Measurements from ENCODE around the gene TMEM108. TPM values are rescaled to one million over a fixed set of nuclear protein-coding genes. Genes with fewer than 3 reads are reported as not detected.

TMEM108 gene
- total and polyA plus RNA-seq, 2 donors = 2.3 to 23.8 TPM

DNA sequence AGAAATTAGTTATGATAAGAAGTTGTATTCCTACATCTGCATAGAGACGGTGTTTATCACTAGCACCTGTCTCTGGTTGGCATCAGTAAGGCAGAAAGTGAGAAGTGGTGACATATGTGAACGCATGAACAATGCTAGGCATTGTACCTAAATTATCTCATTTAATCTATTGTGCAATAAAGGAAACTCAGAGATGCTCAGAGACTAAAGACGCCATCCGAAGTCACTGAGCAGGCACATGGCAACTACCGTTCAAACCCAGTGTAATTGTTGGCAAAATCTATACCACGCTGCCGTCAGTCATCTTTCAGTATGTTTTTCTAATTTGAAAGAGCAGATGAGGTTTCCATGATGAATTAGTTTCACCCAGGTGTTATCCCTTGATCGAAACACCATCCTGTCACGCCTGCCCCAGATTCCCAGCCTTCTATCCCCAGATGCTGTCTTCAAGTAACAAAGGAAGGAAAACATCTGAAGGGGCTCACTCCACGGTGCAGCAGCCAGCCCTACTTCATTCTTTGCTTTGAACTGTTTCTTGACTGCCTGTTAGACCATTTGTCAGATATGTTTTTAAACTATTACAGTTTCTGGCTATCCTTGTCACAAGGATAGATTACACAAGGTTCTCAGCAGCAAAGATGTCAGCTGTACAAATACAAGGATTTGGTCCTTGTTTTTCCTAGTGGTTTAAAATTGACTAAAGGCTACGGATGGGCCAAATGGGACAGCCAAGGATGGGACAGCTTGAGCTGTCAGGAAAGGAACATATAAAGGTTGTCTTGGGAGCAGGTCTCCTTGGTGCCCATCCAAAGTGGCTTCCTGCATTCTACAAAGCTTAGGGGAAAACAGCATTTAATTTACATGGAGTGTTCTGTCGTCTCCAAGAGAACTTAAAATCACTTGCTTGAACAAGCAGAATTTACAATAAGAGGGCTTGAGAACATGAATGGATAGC lies 99.1 kb downstream of the TMEM108 start:
- Histone ChIP-seq H3K27ac (ENCODE audit: low read depth) (no peak overlapping the region), H3K4me3 (ENCODE audit: low read depth, low read length) (no peak overlapping the region), H3K36me3 (ENCODE audit: insufficient read depth) (no peaks in the 10 kb centered on the region), H3K4me1 (ENCODE audit: insufficient read depth) (no peaks in the 10 kb centered on the region)
- WGBS = 82% methylated on average over 12 of the region's 12 CpGs
- no peak for DNase-seq (ENCODE audit: extremely low spot score)

DNA sequence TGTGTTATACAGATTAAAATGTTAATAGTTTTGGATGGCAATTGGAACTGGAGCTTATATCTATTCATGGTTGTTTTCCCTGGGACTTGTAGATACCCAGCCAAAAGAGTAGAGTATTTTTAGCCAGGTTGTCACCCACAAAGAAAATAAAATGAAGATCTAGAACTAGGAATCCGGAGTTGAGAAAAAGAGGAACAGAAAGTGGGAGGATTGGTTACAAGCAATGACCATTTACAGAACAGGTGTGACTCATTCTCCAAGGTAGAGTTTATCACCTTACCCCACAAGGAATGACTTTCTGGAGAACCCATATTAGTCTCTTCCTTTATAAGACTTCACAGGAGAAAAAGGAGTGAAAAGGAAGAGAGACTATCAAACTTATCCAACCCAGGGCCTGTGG lies 99.8 kb downstream of the TMEM108 start:
- no peaks in the 10 kb centered on the region for H3K4me1 ChIP-seq (ENCODE audit: insufficient read depth)
- 75% methylated on average over 1 of the region's 1 CpG for WGBS
- DNase-seq (ENCODE audit: extremely low spot score) = no peak
- H3K36me3 ChIP-seq (ENCODE audit: insufficient read depth) = no peaks in the 10 kb centered on the region
- H3K27ac ChIP-seq (ENCODE audit: low read depth) = no peak overlapping the region
- H3K4me3 ChIP-seq (ENCODE audit: low read depth, low read length) = no peak overlapping the region

DNA sequence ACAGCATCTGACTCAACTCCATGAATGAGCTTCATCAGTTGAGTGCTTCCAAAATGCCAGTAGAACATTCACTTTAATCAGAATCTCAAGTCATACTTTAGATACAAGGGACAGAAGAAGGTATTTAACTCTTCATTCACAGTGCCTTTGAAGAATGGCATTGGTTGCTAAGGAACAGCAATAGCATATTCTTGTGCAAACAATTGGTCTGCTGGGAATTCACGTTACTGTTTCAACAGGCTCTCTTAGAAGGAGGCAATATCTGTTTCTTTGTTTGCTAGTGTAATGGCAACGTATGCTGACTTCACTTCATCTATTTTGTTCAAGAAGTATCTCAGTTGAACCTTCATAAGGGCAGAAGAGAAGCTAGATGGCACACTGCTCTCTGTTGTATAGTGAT lies 113.9 kb downstream of the TMEM108 start:
- Histone ChIP-seq H3K27ac (ENCODE audit: low read depth) (no peak overlapping the region), H3K4me3 (ENCODE audit: low read depth, low read length) (no peak overlapping the region), H3K4me1 (ENCODE audit: insufficient read depth) (no peaks in the 10 kb centered on the region), H3K36me3 (ENCODE audit: insufficient read depth) (no peaks in the 10 kb centered on the region)
- 59% methylated on average over 2 of the region's 2 CpGs for WGBS
- DNase-seq (ENCODE audit: extremely low spot score) = no peak

DNA sequence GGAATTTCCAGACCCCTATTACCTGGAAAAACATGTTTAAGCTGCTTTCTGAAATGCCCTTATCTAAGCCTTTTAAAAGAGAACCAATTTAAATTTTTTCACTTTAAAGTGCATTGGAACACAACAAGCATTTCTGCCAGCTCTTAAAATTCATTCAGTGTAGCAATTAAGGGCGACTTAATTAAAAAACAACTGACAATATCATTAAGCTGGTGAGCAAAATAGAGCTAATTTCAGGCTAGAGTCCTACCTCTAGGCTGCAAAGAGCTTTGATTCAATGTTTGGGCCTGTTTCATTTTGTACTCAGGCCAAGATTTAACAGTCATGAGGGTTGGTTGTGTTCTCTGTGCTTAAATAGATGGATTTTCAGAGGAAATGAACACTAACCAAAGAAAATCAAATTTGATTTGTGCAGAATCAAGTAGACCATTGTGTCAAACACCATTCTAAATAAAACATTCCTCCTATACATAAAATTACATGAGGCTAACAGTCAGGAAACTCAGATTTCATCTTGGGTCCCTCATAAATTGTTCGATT lies 114.6 kb downstream of the TMEM108 start:
- 57% methylated on average over 2 of the region's 2 CpGs for WGBS
- Histone ChIP-seq H3K36me3 (ENCODE audit: insufficient read depth) (no peaks in the 10 kb centered on the region), H3K4me3 (ENCODE audit: low read depth, low read length) (no peak overlapping the region), H3K4me1 (ENCODE audit: insufficient read depth) (no peaks in the 10 kb centered on the region), H3K27ac (ENCODE audit: low read depth) (no peak overlapping the region)
- no peak for DNase-seq (ENCODE audit: extremely low spot score)

DNA sequence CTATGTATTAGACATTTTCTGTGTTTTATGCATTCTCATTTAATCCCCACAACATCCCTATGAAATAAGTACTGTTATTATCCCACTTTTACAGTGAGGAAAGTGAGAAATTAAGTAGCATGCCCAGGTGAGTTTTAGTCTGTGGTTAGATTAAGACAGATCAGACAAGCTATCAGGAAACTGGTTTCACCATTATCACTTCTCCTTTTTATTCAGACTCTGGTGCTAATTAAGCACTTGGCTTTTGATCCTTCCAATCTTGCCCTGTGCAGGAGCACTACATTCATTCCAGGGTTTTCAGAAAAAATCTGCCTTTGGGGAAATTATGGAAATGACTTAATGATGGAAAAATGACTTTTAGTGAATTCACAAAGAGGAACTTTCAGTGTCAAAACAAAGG lies 115.2 kb downstream of the TMEM108 start:
- no peak overlapping the region for H3K4me3 ChIP-seq (ENCODE audit: low read depth, low read length)
- DNase-seq (ENCODE audit: extremely low spot score) = no peak
- no peak overlapping the region for H3K27ac ChIP-seq (ENCODE audit: low read depth)
- H3K36me3 ChIP-seq (ENCODE audit: insufficient read depth) = no peaks in the 10 kb centered on the region
- H3K4me1 ChIP-seq (ENCODE audit: insufficient read depth) = no peaks in the 10 kb centered on the region

DNA sequence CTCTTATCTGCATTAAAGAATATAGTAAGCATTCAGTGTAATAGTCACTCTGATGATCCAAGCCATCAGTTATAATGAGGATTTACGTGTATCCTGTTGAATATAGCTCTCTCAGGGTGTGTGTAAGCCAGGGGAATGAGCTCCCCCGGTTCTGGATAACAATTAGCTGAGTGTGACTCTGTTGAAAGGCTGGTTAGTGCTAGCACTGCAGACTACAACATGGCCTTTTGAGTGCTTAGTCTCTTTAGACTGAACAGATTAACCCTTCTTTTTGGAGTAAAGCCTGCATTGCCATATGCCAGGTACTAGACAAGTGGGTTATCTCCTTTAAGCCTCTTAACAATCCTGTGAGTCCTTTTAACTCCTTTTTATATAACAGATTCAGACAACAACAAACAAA lies 119.5 kb downstream of the TMEM108 start:
- WGBS = 67% methylated on average over 2 of the region's 2 CpGs
- no peaks in the 10 kb centered on the region for H3K4me1 ChIP-seq (ENCODE audit: insufficient read depth)
- no peak for DNase-seq (ENCODE audit: extremely low spot score)
- H3K36me3 ChIP-seq (ENCODE audit: insufficient read depth) = no peaks in the 10 kb centered on the region
- no peak overlapping the region for H3K27ac ChIP-seq (ENCODE audit: low read depth)
- no peak overlapping the region for H3K4me3 ChIP-seq (ENCODE audit: low read depth, low read length)

DNA sequence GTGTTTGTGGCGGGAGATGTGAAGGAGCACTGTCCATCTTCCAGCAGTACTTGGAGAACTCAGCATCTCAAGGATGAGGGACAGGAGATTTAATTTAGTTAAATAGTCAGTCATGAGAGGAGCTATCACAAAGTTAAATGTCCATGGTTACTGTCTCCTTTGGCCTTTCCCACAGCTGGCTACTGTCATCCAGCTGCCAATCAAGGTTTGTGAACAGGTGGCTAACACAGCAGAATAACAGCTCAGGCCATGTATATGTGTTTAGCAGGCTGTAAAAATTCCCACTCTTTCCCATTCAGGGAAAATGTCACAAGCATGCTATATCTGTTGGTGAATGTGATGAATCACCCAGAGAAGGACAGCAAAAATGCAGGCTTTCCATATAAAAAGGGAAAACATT lies 120.5 kb downstream of the TMEM108 start:
- DNase-seq (ENCODE audit: extremely low spot score) = no peak
- H3K36me3 ChIP-seq (ENCODE audit: insufficient read depth) = no peaks in the 10 kb centered on the region
- H3K4me3 ChIP-seq (ENCODE audit: low read depth, low read length) = no peak overlapping the region
- no peak overlapping the region for H3K27ac ChIP-seq (ENCODE audit: low read depth)
- 94% methylated on average over 1 of the region's 1 CpG for WGBS
- no peaks in the 10 kb centered on the region for H3K4me1 ChIP-seq (ENCODE audit: insufficient read depth)

DNA sequence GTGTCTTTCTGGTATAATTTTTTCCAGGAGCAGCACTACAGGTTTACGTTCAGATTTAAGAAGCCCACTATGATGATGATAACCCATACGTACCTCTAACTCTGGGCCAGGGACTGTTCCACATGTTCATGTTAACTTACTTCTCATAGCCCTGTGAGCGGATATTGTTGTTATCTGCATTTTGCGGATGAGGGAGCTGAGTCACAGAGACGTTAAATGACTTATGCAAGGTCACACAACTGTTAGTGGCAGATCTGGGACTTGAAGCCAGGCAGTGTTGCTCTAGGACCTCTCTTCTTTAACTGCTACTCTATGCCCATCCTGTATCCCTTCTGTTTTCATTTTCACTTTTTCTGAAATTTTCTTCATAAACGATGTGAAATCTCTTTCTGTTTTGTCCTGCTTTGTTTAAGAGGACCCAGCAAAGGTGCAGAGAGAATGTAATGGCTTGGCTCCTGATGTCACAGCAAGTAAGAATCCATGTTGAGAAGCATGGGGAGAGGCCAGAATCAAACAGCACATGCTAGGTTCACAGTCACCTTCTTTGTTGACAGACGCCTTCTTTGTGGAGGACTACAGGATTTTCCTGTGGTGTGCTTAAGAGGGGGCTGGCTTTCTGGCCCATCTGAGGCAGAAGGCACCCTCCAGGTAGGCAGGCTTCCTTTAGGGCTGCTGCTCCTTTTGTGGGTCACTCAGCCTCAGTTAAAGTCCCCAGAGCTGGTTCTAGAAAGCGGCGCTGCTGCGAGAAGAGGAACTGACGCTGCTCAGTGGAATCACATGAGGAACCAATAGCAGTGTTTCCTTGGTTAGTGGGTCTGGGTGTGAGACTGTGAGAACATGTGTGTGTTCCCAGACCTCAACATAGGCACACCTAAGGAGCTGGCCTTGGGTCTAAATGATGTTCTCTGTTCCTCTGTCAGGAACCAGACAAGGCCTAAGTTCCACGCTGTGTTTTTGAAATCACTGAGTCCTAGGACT lies 121.6 kb downstream of the TMEM108 start:
- WGBS = 88% methylated on average over 12 of the region's 12 CpGs
- H3K4me1 ChIP-seq (ENCODE audit: insufficient read depth) = no peaks in the 10 kb centered on the region
- no peak overlapping the region for H3K4me3 ChIP-seq (ENCODE audit: low read depth, low read length)
- DNase-seq (ENCODE audit: extremely low spot score) = no peak
- H3K36me3 ChIP-seq (ENCODE audit: insufficient read depth) = no peaks in the 10 kb centered on the region
- no peak overlapping the region for H3K27ac ChIP-seq (ENCODE audit: low read depth)

DNA sequence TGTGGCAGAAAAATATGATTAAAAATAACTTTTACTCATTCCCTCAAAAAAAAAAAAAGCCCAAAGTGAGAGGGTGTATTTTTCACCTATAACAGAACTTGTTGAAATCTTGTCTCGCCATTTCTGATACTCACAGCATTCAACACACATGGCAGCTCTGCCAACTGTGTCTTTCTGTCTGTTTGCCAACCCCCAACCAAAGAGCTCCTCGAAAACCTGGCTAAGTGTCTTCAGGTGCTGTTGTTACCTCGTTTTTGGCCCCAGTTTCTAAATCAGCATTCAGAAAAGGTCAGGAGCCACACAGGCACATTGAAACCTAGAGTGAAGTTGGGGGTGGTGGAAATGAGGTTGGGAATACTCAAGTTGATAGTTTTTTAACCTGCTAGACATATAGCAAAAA lies 123.5 kb downstream of the TMEM108 start:
- 74% methylated on average over 3 of the region's 3 CpGs for WGBS
- no peak overlapping the region for H3K4me3 ChIP-seq (ENCODE audit: low read depth, low read length)
- no peaks in the 10 kb centered on the region for H3K4me1 ChIP-seq (ENCODE audit: insufficient read depth)
- H3K36me3 ChIP-seq (ENCODE audit: insufficient read depth) = no peaks in the 10 kb centered on the region
- DNase-seq (ENCODE audit: extremely low spot score) = no peak
- no peak overlapping the region for H3K27ac ChIP-seq (ENCODE audit: low read depth)

DNA sequence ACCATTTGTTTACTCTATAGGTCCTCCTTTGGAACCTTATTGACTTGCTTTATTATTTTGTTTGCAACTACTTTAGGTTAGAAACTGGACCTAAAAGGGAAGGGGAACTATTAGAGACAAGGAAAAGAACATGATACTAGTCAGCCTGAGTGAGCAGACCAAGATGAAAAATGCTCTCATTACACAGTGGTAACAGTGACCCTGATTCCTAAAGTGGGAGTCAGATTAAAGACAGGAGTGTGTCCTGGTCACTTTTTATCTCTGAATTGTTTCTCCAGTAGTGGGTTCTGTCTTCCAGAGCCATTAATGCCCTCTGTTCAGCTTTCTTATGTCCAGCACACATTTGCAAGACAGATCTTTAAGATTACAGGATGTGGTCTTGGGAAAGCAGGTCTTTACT lies 124.1 kb downstream of the TMEM108 start:
- Histone ChIP-seq H3K4me3 (ENCODE audit: low read depth, low read length) (no peak overlapping the region), H3K27ac (ENCODE audit: low read depth) (no peak overlapping the region), H3K4me1 (ENCODE audit: insufficient read depth) (no peaks in the 10 kb centered on the region), H3K36me3 (ENCODE audit: insufficient read depth) (no peaks in the 10 kb centered on the region)
- DNase-seq (ENCODE audit: extremely low spot score) = no peak

DNA sequence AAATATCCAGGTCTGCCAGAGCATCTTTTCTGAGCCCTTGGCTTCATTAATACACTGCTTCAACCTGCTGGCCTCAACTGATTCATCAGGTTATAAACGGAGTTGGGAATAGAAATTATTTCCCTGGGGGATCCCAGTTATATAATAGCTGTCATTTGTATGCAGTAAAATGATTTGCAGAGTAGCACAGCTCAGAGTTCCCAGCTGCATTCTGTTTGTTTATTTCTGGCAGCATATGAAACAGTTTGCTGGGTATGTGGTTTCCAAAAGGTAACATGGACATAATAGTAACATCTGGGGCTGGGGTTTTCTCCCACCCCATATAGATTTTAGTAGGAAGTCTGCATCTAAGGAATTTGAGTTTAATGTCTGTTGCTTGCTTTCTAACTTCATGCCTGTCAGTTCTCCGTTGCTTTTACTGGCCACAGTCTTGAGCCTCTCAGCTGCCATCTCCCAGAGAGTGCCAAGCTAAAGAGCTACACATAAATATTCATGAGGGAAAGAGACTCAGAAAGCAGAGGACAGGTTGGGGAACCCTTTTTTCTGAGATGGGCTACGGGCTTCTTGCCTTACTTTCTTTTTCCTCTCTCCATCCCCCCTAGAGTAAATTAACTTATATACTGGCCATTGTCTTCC lies 124.6 kb downstream of the TMEM108 start:
- no peak for DNase-seq (ENCODE audit: extremely low spot score)
- Histone ChIP-seq H3K4me3 (ENCODE audit: low read depth, low read length) (no peak overlapping the region), H3K27ac (ENCODE audit: low read depth) (no peak overlapping the region), H3K36me3 (ENCODE audit: insufficient read depth) (no peaks in the 10 kb centered on the region), H3K4me1 (ENCODE audit: insufficient read depth) (no peaks in the 10 kb centered on the region)
- WGBS = 42% methylated on average over 3 of the region's 3 CpGs

DNA sequence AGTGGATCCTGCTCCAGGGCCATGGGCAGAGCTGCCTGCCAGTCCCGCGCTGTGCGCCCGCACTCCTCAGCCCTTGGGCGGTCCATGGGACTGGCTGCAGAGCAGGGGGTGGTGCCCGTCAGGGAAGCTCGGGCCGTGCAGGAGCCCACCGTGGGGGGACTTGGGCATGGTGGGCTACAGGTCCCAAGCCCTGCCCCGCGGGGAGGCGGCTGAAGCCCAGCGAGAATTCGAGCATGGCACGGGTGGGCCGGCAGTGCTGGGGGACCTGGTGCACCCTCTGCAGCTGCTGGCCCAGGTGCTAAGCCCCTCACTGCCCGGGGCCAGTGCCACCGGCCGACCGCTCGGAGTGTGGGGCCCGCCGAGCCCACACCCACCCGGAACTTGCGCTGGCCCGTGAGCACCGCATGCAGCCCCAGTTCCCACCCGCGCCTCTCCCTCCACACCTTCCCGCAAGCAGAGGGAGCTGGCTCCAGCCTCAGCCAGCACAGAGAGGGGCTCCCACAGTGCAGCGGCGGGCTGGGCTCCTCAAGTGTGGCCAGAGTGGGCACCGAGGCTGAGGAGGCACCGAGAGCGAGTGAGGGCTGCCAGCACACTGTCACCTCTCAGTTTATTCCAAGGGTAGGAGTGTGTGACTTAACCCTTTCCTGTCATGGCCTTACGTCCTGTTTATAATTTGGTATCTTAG lies 129.3 kb downstream of the TMEM108 start:
- 95% methylated on average over 36 of the region's 36 CpGs for WGBS
- H3K27ac ChIP-seq (ENCODE audit: low read depth) = no peak overlapping the region
- H3K4me1 ChIP-seq (ENCODE audit: insufficient read depth) = no peaks in the 10 kb centered on the region
- no peak for DNase-seq (ENCODE audit: extremely low spot score)
- H3K36me3 ChIP-seq (ENCODE audit: insufficient read depth) = no peaks in the 10 kb centered on the region
- H3K4me3 ChIP-seq (ENCODE audit: low read depth, low read length) = no peak overlapping the region

DNA sequence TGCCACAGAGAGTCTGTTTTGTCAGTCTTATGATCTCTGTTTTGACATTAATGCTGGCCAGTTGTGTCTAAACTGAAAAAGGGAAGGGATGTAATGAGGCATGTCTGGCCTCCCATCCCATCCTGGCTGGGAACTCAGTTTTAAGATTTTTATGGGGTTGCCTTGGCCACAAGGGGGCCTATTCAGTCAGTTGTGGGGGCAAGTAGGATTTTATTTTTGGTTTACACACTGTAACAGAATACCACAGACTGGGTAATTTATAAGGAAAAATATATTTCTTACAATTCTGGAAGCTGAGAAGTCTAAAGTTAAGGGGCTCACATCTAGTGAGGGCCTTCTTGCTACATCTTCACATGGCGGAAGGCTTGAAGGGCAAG lies 129.8 kb downstream of the TMEM108 start:
- 98% methylated on average over 1 of the region's 1 CpG for WGBS
- no peak overlapping the region for H3K4me3 ChIP-seq (ENCODE audit: low read depth, low read length)

More for the DNA sequence above, 129.8 kb downstream of the TMEM108 start:
- H3K4me1 ChIP-seq (ENCODE audit: insufficient read depth) = no peaks in the 10 kb centered on the region
- no peaks in the 10 kb centered on the region for H3K36me3 ChIP-seq (ENCODE audit: insufficient read depth)
- no peak overlapping the region for H3K27ac ChIP-seq (ENCODE audit: low read depth)
- no peak for DNase-seq (ENCODE audit: extremely low spot score)

All from urinary bladder (tissue), 4 donors.